ENCODE measurements around the gene NUP210. TPM values are rescaled to one million over a fixed set of nuclear protein-coding genes. Genes with fewer than 3 reads are reported as not detected.

The NUP210 gene
- total RNA-seq, 4 donors from 2014 or later: 9.8 to 24.6 (median 17.7) TPM

DNA sequence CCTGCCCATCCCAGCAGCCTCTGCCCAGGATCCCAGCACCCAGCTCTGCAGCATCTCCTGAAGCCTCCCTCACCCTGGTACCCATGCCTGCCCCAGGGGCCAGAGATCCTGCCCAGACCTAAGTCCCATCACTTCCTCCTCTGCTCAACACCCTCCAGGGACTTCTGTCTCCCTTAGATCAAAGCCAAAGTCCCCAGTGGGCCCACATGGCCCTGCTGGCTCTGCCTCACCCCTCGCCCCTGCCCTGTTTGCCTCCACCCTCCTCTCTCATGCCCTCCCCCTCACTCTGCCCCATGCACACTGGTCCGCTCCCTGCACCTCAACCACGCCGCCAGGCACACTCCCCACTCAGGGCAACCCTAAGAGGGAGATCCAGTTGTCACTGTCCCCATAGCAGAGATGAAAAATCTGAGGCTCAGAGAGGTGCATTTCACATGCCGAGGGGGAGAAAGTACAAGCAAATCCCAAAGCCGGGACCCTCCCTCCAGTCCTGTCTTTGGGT lies 146.5 kb downstream of the NUP210 start:
- no peak overlapping the region for H3K27ac ChIP-seq
- H3K27me3 ChIP-seq: no peaks in the 10 kb centered on the region
- H3K4me1 ChIP-seq: no peaks in the 10 kb centered on the region
- no peak for TF ChIP-seq POLR2A (IDR thresholded peaks at IDR 0.05)
- TF ChIP-seq, protein P1, sequence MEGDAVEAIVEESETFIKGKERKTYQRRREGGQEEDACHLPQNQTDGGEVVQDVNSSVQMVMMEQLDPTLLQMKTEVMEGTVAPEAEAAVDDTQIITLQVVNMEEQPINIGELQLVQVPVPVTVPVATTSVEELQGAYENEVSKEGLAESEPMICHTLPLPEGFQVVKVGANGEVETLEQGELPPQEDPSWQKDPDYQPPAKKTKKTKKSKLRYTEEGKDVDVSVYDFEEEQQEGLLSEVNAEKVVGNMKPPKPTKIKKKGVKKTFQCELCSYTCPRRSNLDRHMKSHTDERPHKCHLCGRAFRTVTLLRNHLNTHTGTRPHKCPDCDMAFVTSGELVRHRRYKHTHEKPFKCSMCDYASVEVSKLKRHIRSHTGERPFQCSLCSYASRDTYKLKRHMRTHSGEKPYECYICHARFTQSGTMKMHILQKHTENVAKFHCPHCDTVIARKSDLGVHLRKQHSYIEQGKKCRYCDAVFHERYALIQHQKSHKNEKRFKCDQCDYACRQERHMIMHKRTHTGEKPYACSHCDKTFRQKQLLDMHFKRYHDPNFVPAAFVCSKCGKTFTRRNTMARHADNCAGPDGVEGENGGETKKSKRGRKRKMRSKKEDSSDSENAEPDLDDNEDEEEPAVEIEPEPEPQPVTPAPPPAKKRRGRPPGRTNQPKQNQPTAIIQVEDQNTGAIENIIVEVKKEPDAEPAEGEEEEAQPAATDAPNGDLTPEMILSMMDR (IDR thresholded peaks at IDR 0.05): no peak
- no peaks in the 10 kb centered on the region for H3K9me3 ChIP-seq
- no peaks in the 10 kb centered on the region for H3K36me3 ChIP-seq
- DNase-seq: no peak
- H3K4me3 ChIP-seq (replicated peaks in 1 of 3): no peak overlapping the region
- WGBS, 2 donors: 85 to 98% methylated on average over 6 of the region's 6 CpGs
- intact Hi-C loops (cut with DNase I): no loop called here

DNA sequence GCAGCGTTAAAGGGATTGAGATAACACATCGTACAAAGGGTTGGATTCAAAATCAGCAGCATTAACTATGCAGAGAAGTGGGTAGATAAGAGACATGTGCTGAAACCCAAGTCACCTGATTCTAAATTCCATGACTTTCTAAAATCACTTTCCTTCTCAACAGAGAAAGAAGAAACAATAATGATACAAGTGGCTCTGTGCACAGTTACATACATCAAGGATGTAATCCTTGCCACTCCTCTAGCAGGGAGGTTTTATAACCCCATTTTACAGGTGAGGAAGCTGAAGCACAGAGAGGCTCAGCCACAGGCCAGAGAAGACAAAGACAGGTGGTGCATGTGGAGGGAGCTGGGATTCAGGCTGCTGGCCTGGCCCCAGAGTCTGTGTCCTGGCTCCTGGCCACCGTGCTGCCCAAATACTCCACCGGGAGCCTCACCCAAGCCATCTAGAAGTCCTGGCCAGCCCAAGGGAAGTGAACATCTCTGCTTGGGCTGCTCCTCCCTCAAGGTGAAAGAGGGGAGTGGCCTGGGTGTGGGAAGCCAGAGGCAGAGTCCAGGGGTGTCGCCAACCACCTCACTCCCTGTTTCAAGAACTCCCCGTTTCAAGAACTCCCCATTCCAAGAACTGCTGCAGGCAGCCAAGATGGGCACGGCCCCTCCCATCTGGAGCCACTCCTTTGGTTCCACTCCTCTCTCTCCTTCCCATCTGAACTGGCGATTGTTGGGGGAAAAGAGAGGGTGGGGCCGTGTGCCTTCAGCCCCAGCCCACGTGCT lies 147.1 kb downstream of the NUP210 start:
- no peak for TF ChIP-seq POLR2A (IDR thresholded peaks at IDR 0.05)
- TF ChIP-seq, protein P1 (IDR thresholded peaks at IDR 0.05): no peak
- intact Hi-C loops (cut with DNase I): no loop called here
- Histone ChIP-seq H3K36me3 (no peaks in the 10 kb centered on the region), H3K27ac (no peak overlapping the region), H3K4me3 (replicated peaks in 1 of 3) (no peak overlapping the region), H3K9me3 (no peaks in the 10 kb centered on the region), H3K27me3 (no peaks in the 10 kb centered on the region), H3K4me1 (no peaks in the 10 kb centered on the region)
- DNase-seq: no peak
- WGBS, 2 donors: 53 to 58% methylated on average over 10 of the region's 10 CpGs

DNA sequence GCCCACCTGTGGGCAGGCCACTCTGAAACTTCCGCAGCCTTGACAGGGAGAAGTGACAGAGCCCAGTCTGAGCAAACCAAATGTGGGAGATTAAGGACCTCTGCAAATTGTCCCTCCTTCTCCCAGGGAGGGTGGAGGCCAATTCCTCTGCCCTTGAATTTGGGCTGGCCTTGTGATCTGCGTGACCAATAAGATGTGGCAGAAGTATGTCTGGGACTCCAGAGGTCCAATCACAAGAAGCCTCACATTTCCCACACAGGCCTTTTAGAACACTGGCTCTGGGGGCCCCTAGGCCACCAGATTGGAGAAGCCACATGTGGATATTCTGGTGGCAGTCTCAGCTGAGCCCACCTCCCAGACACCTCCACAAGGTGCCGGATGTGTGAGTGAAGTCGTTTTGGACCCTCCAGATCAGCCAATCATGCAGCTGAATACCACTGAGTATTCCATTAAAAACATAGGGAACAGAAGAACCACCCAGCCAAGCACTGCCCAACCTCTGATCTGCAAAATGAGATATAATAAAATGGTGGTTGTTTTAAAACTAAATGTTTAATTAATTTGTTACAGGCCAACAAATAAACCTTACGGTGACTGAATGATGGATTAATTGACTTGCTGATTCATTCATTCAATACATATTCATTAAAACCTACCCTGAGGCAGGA lies 150.3 kb downstream of the NUP210 start:
- Histone ChIP-seq H3K4me3 (replicated peaks in 1 of 3) (no peak overlapping the region), H3K27me3 (no peaks in the 10 kb centered on the region), H3K27ac (no peak overlapping the region), H3K9me3 (no peaks in the 10 kb centered on the region), H3K4me1 (no peaks in the 10 kb centered on the region), H3K36me3 (no peaks in the 10 kb centered on the region)
- intact Hi-C loops (cut with DNase I): no loop called here
- 90 to 97% methylated on average over 4 to 5 of the region's 5 CpGs for WGBS, 2 donors
- TF ChIP-seq POLR2A (IDR thresholded peaks at IDR 0.05): no peak
- TF ChIP-seq, protein P1 (IDR thresholded peaks at IDR 0.05): no peak
- DNase-seq: no peak

DNA sequence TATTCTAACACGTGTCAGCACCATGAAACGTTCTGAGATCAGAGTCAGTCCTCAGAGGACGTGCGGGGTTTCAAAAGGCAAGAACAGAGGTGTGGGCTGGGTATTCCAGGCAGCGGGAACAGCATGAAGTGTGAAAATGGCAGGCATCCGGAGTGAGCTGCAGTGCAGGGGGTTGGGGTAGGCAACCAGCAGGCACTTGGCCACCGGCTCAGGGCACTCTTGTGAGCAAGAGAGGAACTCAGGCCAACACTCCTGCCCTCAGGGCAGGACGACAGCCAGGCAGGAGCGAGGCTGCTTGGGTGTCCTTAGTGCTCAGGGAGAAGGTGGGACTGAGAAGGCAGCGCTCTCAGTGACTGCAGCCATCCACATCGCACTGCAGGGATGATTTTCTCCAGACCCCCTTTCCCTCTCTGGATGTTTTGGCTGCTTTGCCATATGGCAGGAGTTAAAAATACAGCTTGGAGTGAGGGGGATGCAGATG lies 151.1 kb downstream of the NUP210 start:
- Histone ChIP-seq H3K4me1 (no peaks in the 10 kb centered on the region), H3K27me3 (no peaks in the 10 kb centered on the region), H3K9me3 (no peaks in the 10 kb centered on the region), H3K27ac (no peak overlapping the region), H3K36me3 (no peaks in the 10 kb centered on the region), H3K4me3 (replicated peaks in 1 of 3) (no peak overlapping the region)
- WGBS, 2 donors: 35 to 39% methylated on average over 11 of the region's 11 CpGs
- intact Hi-C loops (cut with DNase I): no loop called here
- DNase-seq: no peak
- TF ChIP-seq, protein P1 (IDR thresholded peaks at IDR 0.05): no peak
- TF ChIP-seq POLR2A (IDR thresholded peaks at IDR 0.05): no peak

DNA sequence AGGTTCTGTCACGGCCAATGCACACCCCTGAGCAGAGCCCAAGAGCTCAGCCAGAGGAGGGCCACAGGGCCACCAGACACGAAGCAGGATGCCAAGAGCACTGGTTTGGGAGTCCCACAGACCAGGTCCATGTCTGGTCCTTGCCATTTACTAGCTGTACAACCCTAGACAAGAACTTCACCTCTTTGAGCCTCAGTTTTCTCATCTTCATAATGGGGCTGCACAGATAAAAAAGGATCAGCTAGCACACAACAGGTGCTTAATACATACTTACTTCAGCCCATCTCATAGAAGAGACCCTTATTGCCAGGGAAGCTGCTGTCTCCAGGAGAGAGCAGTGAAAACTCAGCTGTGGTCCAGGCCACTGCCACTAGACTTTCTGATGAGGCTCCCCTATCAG lies 152.0 kb downstream of the NUP210 start:
- 78 to 83% methylated on average over 2 of the region's 2 CpGs for WGBS, 2 donors
- no peak for TF ChIP-seq POLR2A (IDR thresholded peaks at IDR 0.05)
- TF ChIP-seq, protein P1 (IDR thresholded peaks at IDR 0.05): no peak
- intact Hi-C loops (cut with DNase I): no loop called here

More for the DNA sequence above, 152.0 kb downstream of the NUP210 start:
- Histone ChIP-seq H3K4me3 (replicated peaks in 1 of 3) (no peak overlapping the region), H3K27me3 (no peaks in the 10 kb centered on the region), H3K27ac (no peak overlapping the region), H3K9me3 (no peaks in the 10 kb centered on the region), H3K4me1 (no peaks in the 10 kb centered on the region), H3K36me3 (no peaks in the 10 kb centered on the region)
- DNase-seq: no peak

All from thyroid gland (tissue), 4 donors.